Gastroesophageal sphincter (tissue), 4 donors: ENCODE data around the gene MAPK11. TPM values are rescaled to one million over a fixed set of nuclear protein-coding genes. Genes with fewer than 3 reads are reported as not detected.

ENCODE experiments used
- ATAC-seq: fragments of 150-250 bp; one replicate; pipeline ENCODE4 v1.9.1; 2016; ENCODE audit warnings: mild to moderate bottlenecking, moderate library complexity
- H3K27ac ChIP-seq, 4 donors: fragments of 200-600 bp; sonication (generic) in 3 of 4; 1 replicate in 3 of 4; 2 replicates in 1 of 4; pipeline ENCODE4 v1.5.1; 2016 to 2019
- H3K27me3 ChIP-seq: fragments of 200-600 bp; sonication (generic); one replicate; pipeline ENCODE4 v1.5.1; 2019
- H3K36me3 ChIP-seq, 2 donors: fragments of 200-600 bp; sonication (generic); one replicate each; pipeline ENCODE4 v1.5.1; 2019; ENCODE audit warnings: control low read depth in 1 of 2
- H3K4me1 ChIP-seq, 3 donors: fragments of 200-600 bp; sonication (generic); 1 replicate in 2 of 3; 2 replicates in 1 of 3; pipeline ENCODE4 v1.5.1; 2016 to 2019; ENCODE audit warnings: control low read depth in 2 of 3
- H3K4me3 ChIP-seq, 2 donors: fragments of 200-600 bp; sonication (generic); one replicate each; pipeline ENCODE4 v1.5.1; 2019; ENCODE audit warnings: mild to moderate bottlenecking in 1 of 2, moderate library complexity in 1 of 2
- H3K9me3 ChIP-seq, 3 donors: fragments of 200-600 bp; sonication (generic); one replicate each; pipeline ENCODE4 v1.5.1; 2017 to 2019; ENCODE audit warnings: control low read depth in 2 of 3
- CTCF ChIP-seq, 4 experiments: fragments of 200-600 bp in 2 of 4; fragments of 450-650 bp in 2 of 4; sonication (generic) in 1 of 4; IDR thresholded peaks; one replicate each; pipeline ENCODE4 v1.5.1; 2017 to 2019; ENCODE audit warnings: antibody characterized with exemption in 4 of 4, mild to moderate bottlenecking in 2 of 4, moderate library complexity in 2 of 4
- EP300 ChIP-seq: sonication (generic); formaldehyde crosslinking; IDR thresholded peaks from one replicate; pipeline ENCODE4 v1.6.1; 2017; ENCODE audit warnings: antibody characterized with exemption, mild to moderate bottlenecking
- POLR2A ChIP-seq, 2 donors: fragments of 450-650 bp; IDR thresholded peaks; one replicate each; pipeline ENCODE4 v1.6.1; 2017; ENCODE audit warnings: antibody characterized with exemption in 2 of 2, mild to moderate bottlenecking in 2 of 2, moderate library complexity in 1 of 2
- POLR2AphosphoS5 ChIP-seq: sonication (generic); formaldehyde crosslinking; IDR thresholded peaks from one replicate; pipeline ENCODE4 v1.6.1; 2017; ENCODE audit warnings: antibody characterized with exemption
- WGBS, 2 donors: methylation state at CpG; one replicate each; pipeline ENCODE4 v1.1.5; 2018; ENCODE audit warnings: low coverage in 1 of 2; 5-methylcytosine and 5-hydroxymethylcytosine counted together
- total RNA-seq, 4 donors: library from RNA; depleted of rRNA; stranded (reverse); fragments of >200 nt; gene quantifications; one replicate each; pipeline ENCODE4 v1.1.0, GENCODE V29; 2016

Gene MAPK11
- total RNA-seq, 4 donors from 2014 or later = 6.8 to 11.5 (median 10.4) TPM

- Histone ChIP-seq H3K4me3 (no peak overlapping the region), H3K9me3 (no peaks in the 10 kb centered on the region), H3K27me3 (no peaks in the 10 kb centered on the region), H3K4me1 (peaks cover 0 to 17% (median 7%) of the 10 kb centered on the region in 3 donors), H3K36me3 (peaks cover 0 to 72% of the 10 kb centered on the region in 2 donors), H3K27ac (no peak overlapping the region)
- TF ChIP-seq POLR2A (IDR thresholded peaks at IDR 0.05) (no peak), CTCF (IDR thresholded peaks at IDR 0.05) (peak in 1 of 4 experiments; percentile 12), POLR2AphosphoS5 (no peak), EP300 (no peak)
- WGBS, 2 donors = 94 to 100% methylated on average over 1 to 3 of the region's 11 CpGs
- no peak for ATAC-seq
Observed at GRCh38 chr22:50236731-50237409, 33.3 kb downstream of the MAPK11 start.

GRCh38 chr22:50233223-50233622, 37.0 kb downstream of the MAPK11 start:
- H3K27me3 ChIP-seq = no peaks in the 10 kb centered on the region
- ATAC-seq = no peak
- no peak overlapping the region for H3K4me3 ChIP-seq
- H3K9me3 ChIP-seq = no peaks in the 10 kb centered on the region
- WGBS, 2 donors = 83% methylated on average over 7 of the region's 18 CpGs; no CpG with 5 or more reads in 1 of the 2 donors
- H3K27ac ChIP-seq = no peak overlapping the region
- no peak for TF ChIP-seq CTCF (IDR thresholded peaks at IDR 0.05)
- TF ChIP-seq POLR2A (IDR thresholded peaks at IDR 0.05) = no peak
- no peak for TF ChIP-seq POLR2AphosphoS5
- no peak for TF ChIP-seq EP300
- H3K36me3 ChIP-seq = peaks cover 0 to 81% of the 10 kb centered on the region in 2 donors
- H3K4me1 ChIP-seq = no peaks in the 10 kb centered on the region

- TF ChIP-seq POLR2A (IDR thresholded peaks at IDR 0.05) (no peak), EP300 (no peak), POLR2AphosphoS5 (no peak), CTCF (IDR thresholded peaks at IDR 0.05) (no peak)
- H3K4me1 ChIP-seq = no peaks in the 10 kb centered on the region
- H3K4me3 ChIP-seq = no peak overlapping the region
- H3K36me3 ChIP-seq = peaks cover 0 to 81% of the 10 kb centered on the region in 2 donors
- H3K27me3 ChIP-seq = no peaks in the 10 kb centered on the region
- 77 to 89% methylated on average over 13 to 14 of the region's 20 CpGs for WGBS, 2 donors
- no peak overlapping the region for H3K27ac ChIP-seq
- no peak for ATAC-seq
- no peaks in the 10 kb centered on the region for H3K9me3 ChIP-seq
Observed at GRCh38 chr22:50232481-50233151, 37.6 kb downstream of the MAPK11 start.

- ATAC-seq = no peak
- Histone ChIP-seq H3K36me3 (peaks cover 0 to 92% of the 10 kb centered on the region in 2 donors), H3K27me3 (no peaks in the 10 kb centered on the region), H3K4me1 (no peaks in the 10 kb centered on the region), H3K4me3 (no peak overlapping the region), H3K9me3 (no peaks in the 10 kb centered on the region), H3K27ac (no peak overlapping the region)
- 80% methylated on average over 7 of the region's 16 CpGs; no CpG with 5 or more reads in 1 of the 2 donors for WGBS, 2 donors
- no peak for TF ChIP-seq POLR2A (IDR thresholded peaks at IDR 0.05)
- TF ChIP-seq CTCF (IDR thresholded peaks at IDR 0.05) = no peak
- no peak for TF ChIP-seq EP300
- TF ChIP-seq POLR2AphosphoS5 = no peak
Observed at GRCh38 chr22:50229370-50229769, 40.8 kb downstream of the MAPK11 start.

- TF ChIP-seq POLR2A (IDR thresholded peaks at IDR 0.05) (no peak), EP300 (no peak), POLR2AphosphoS5 (no peak), CTCF (IDR thresholded peaks at IDR 0.05) (no peak)
- Histone ChIP-seq H3K27me3 (no peaks in the 10 kb centered on the region), H3K27ac (no peak overlapping the region), H3K9me3 (no peaks in the 10 kb centered on the region), H3K4me3 (no peak overlapping the region), H3K4me1 (no peaks in the 10 kb centered on the region), H3K36me3 (peaks cover 0 to 97% of the 10 kb centered on the region in 2 donors)
- WGBS, 2 donors = 94% methylated on average over 3 of the region's 9 CpGs; no CpG with 5 or more reads in 1 of the 2 donors
- no peak for ATAC-seq
Observed at GRCh38 chr22:50228366-50228765, 41.8 kb downstream of the MAPK11 start.
